Keratinocyte (primary cell): Measurements from ENCODE around the gene JAM3. TPM values are rescaled to one million over a fixed set of nuclear protein-coding genes. Genes with fewer than 3 reads are reported as not detected.

Experiments used
- DNase-seq: peaks from one replicate; pipeline ENCODE4 v3.0.0-alpha.2; 2011; ENCODE audit warnings: low read depth, missing footprints, low spot score
- FAIRE-seq: peaks from 2 replicates; lab custom pipeline; 2011; peaks lifted over from hg19 to GRCh38; lab: Jason Lieb, UNC
- H2AFZ ChIP-seq: 2 replicates; pipeline ENCODE4 v1.6.0; 2012; ENCODE audit warnings: low read length, control low read depth, inconsistent platforms; ENCODE audit not compliant: control insufficient read depth
- H3K27ac ChIP-seq: 2 replicates; pipeline ENCODE4 v1.5.1; 2011; ENCODE audit warnings: low read length; ENCODE audit not compliant: control insufficient read depth, insufficient read depth
- H3K27me3 ChIP-seq: 3 replicates; pipeline ENCODE4 v1.6.0; 2011; ENCODE audit warnings: low read length; ENCODE audit not compliant: control insufficient read depth, insufficient read depth; ENCODE audit errors: extremely low read depth
- H3K36me3 ChIP-seq, 2 experiments: 2 replicates in 1 of 2; 3 replicates in 1 of 2; pipeline ENCODE4 v1.5.1; 2011; ENCODE audit warnings: low read length in 2 of 2, mild to moderate bottlenecking in 1 of 2; ENCODE audit not compliant: control insufficient read depth in 2 of 2, insufficient read depth in 2 of 2; ENCODE audit errors: extremely low read depth in 1 of 2
- H3K4me1 ChIP-seq: 3 replicates; pipeline ENCODE4 v1.5.1; 2011; ENCODE audit warnings: low read length; ENCODE audit not compliant: control insufficient read depth, insufficient read depth; ENCODE audit errors: extremely low read depth
- H3K4me2 ChIP-seq: 3 replicates; pipeline ENCODE4 v1.6.0; 2011; ENCODE audit warnings: low read depth, low read length; ENCODE audit not compliant: control insufficient read depth, insufficient read depth; ENCODE audit errors: extremely low read depth
- H3K4me3 ChIP-seq, 3 experiments: fragments of 200-600 bp in 1 of 3; sonication (generic) in 1 of 3; 2 replicates in 2 of 3; 3 replicates in 1 of 3; pipeline ENCODE4 v1.5.1; 2011 to 2016; ENCODE audit warnings: low read length in 3 of 3, mild to moderate bottlenecking in 3 of 3, control low read depth in 2 of 3, inconsistent platforms in 1 of 3, low read depth in 1 of 3, mixed read lengths in 1 of 3, mixed run types in 1 of 3, moderate library complexity in 1 of 3; ENCODE audit not compliant: control insufficient read depth in 2 of 3, insufficient read depth in 2 of 3; ENCODE audit errors: extremely low read depth in 1 of 3
- H3K79me2 ChIP-seq: 2 replicates; pipeline ENCODE4 v1.6.0; 2012; ENCODE audit warnings: low read length; ENCODE audit not compliant: control insufficient read depth, insufficient read depth
- H3K9ac ChIP-seq: 3 replicates; pipeline ENCODE4 v1.6.0; 2011; ENCODE audit warnings: low read length; ENCODE audit not compliant: control insufficient read depth, insufficient read depth; ENCODE audit errors: extremely low read depth
- H3K9me1 ChIP-seq: 3 replicates; pipeline ENCODE4 v1.6.0; 2011; ENCODE audit warnings: low read length; ENCODE audit not compliant: control insufficient read depth, insufficient read depth; ENCODE audit errors: extremely low read depth
- H3K9me3 ChIP-seq: 2 replicates; pipeline ENCODE4 v1.5.1; 2012; ENCODE audit warnings: low read depth, low read length; ENCODE audit not compliant: control insufficient read depth
- H4K20me1 ChIP-seq: 3 replicates; pipeline ENCODE4 v1.6.0; 2011; ENCODE audit warnings: low read length; ENCODE audit not compliant: control insufficient read depth, insufficient read depth; ENCODE audit errors: extremely low read depth
- CTCF ChIP-seq, 3 experiments: IDR thresholded peaks in 1 of 3; conservative IDR thresholded peaks in 1 of 3; optimal IDR thresholded peaks in 1 of 3; 2 replicates in 2 of 3; 3 replicates in 1 of 3; pipeline versions ENCODE3 to v1.5.1; 2011; ENCODE audit warnings: low read length in 3 of 3, mild to moderate bottlenecking in 3 of 3, moderate library complexity in 2 of 3, control low read depth in 1 of 3, inconsistent platforms in 1 of 3; ENCODE audit not compliant: insufficient read depth in 2 of 3; ENCODE audit errors: extremely low read depth in 1 of 3
- EZH2 ChIP-seq: IDR thresholded peaks from one replicate; pipeline ENCODE4 v1.6.1; 2012; ENCODE audit warnings: inconsistent platforms, mild to moderate bottlenecking, low read length, moderate library complexity
- dilution Hi-C: fragments of 300-500 bp; cut with MboI; formaldehyde crosslinking; loops from one replicate; pipeline ENCODE4 v1.7.0; 2020; ENCODE audit warnings: low sequenced_read_pairs; ENCODE audit not compliant: extremely low pct_ligation_motif_present
- polyA plus RNA-seq, 5 experiments: library from polyadenylated mRNA; depleted of rRNA in 3 of 5; stranded (reverse) in 3 of 5; stranded (forward) in 1 of 5; unstranded in 1 of 5; fragments of >200 nt; gene quantifications; 1 replicate in 1 of 5; 2 replicates in 3 of 5; 3 replicates in 1 of 5; pipeline versions ENCODE4 v1.2.1 to v1.2.3, GENCODE V29; 2011 to 2012; ENCODE audit warnings: missing spikeins in 2 of 5, low read depth in 1 of 5, low replicate concordance in 1 of 5

The JAM3 gene
- polyA plus RNA-seq, 1 donor (not counting 4 experiments of a cell fraction or from before 2014, with no cell fraction given) = 11.4 TPM

DNA sequence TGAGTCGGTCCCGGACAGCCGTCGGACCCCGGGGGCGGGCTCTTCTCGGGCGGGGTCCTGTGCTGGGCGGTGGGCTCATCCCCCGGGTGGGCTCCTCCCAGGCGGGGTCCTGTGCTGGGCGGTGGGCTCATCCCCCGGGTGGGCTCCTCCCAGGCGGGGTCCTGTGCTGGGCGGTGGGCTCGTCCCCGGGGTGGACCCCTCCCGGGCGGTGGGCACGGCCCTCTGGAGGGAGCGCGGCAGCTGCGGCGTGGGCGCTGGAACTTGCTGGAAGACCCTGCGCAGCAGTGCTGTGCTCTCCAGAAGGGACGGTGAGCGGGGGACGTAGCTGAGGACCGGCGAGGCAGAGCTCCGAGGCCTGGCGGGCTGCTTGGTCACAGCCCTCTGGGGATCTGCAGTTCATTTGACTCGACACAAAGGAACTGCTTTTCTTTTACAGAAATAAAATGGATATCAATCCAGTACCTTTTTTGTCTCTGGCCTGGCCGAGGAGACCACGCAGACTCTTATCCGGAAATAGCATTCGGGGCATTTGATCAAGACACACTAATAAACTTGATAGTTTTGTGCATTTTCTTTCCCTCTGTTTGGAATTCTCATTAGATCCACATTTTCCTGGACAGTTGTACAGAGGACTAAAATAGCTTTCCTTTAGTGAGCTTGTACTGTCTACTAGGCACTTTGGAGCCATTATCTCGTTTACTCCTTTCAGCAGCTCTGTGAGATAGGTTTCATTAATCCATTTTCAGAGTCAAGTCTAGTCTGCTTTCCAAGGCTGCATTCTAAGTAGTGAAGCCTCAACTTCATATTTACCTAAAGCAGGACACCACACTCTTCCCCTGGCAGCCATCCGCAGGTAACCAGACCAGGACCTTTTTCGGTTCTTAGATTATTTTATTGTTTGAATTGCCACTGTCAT is 812 bp downstream of the JAM3 start:
- H3K27ac ChIP-seq = no peak overlapping the region
- H3K36me3 ChIP-seq = no peaks in the 10 kb centered on the region
- H3K9ac ChIP-seq = no peak overlapping the region
- TF ChIP-seq EZH2 = no peak
- no peak for TF ChIP-seq CTCF (optimal IDR thresholded peaks at IDR 0.05 in 1 of 3, IDR thresholded peaks at IDR 0.05 in 1 of 3, conservative IDR thresholded peaks at IDR 0.05 in 1 of 3; ENCODE audit: extremely low read depth in 1 of 3, insufficient read depth in 2 of 3, low read length in 3 of 3)
- no peaks in the 10 kb centered on the region for H4K20me1 ChIP-seq
- peak overlapping the region; percentile 47 to 75 (median 66) for H3K4me3 ChIP-seq
- H3K9me3 ChIP-seq = no peaks in the 10 kb centered on the region
- H3K27me3 ChIP-seq = peaks cover 3% of the 10 kb centered on the region
- no peak overlapping the region for H2AFZ ChIP-seq
- no peaks in the 10 kb centered on the region for H3K9me1 ChIP-seq
- peak overlapping the region; percentile 54 for H3K4me2 ChIP-seq
- DNase-seq (no peak), FAIRE-seq (no peak)
- no peaks in the 10 kb centered on the region for H3K79me2 ChIP-seq
- dilution Hi-C loops = no loop called here
- no peaks in the 10 kb centered on the region for H3K4me1 ChIP-seq

DNA sequence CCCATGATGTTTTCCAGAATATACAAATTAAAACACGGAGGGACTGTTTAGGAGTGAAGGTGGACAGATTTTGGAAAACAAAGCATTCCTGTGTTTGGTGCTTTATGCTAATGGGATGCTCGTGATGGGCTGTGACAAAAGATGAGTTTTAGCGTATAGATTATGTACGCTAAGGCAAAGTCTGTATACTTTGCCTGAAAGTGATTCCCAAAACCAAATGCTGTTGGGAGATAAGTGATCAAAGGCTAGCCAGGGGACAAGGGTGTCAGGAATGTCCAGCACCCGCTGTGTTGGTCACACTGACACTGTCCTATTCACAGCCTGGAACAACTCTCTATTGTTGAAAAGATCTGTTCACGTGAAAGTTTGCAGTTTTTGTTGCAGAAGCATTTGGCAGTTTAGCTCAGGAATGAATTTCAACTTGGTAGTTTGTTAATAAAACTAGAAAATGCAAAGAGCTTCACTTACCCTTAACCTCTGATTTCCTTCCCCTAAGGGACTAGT is 1.5 kb downstream of the JAM3 start:
- DNase-seq (no peak), FAIRE-seq (no peak)
- H3K4me1 ChIP-seq = no peaks in the 10 kb centered on the region
- dilution Hi-C loops = no loop called here
- H3K36me3 ChIP-seq = no peaks in the 10 kb centered on the region
- H2AFZ ChIP-seq = no peak overlapping the region
- no peak overlapping the region for H3K9ac ChIP-seq
- H3K27me3 ChIP-seq = peaks cover 3% of the 10 kb centered on the region
- no peak overlapping the region for H3K4me3 ChIP-seq
- H3K4me2 ChIP-seq = no peak overlapping the region
- H3K9me1 ChIP-seq = no peaks in the 10 kb centered on the region
- H3K27ac ChIP-seq = no peak overlapping the region
- no peak for TF ChIP-seq EZH2
- TF ChIP-seq CTCF (optimal IDR thresholded peaks at IDR 0.05 in 1 of 3, IDR thresholded peaks at IDR 0.05 in 1 of 3, conservative IDR thresholded peaks at IDR 0.05 in 1 of 3; ENCODE audit: extremely low read depth in 1 of 3, insufficient read depth in 2 of 3, low read length in 3 of 3) = no peak
- H3K9me3 ChIP-seq = no peaks in the 10 kb centered on the region
- no peaks in the 10 kb centered on the region for H4K20me1 ChIP-seq
- no peaks in the 10 kb centered on the region for H3K79me2 ChIP-seq
